ENCODE results near the gene UPF1.

The UPF1 gene

DNA sequence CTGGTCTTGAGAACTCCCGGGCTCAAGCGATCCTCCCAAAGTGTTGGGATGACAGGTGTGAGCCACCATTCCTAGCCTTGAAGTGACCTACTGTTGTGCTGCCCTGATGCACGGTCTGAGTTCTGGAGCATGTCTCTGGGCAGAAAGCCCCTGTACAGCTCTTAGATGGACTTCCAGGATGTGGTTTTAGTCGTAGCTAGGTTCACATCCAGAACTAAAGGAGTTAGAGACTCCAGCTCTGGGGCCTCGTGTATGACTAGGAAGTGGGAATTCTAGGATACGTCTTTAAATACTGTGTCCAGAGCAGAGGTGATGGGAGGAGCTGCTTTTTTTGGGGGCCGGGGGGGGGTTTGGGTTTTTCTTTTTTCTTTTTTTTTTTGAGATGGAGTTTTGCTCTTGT, 12.2 kb downstream of the UPF1 start:
- TF ChIP-seq, protein P1, sequence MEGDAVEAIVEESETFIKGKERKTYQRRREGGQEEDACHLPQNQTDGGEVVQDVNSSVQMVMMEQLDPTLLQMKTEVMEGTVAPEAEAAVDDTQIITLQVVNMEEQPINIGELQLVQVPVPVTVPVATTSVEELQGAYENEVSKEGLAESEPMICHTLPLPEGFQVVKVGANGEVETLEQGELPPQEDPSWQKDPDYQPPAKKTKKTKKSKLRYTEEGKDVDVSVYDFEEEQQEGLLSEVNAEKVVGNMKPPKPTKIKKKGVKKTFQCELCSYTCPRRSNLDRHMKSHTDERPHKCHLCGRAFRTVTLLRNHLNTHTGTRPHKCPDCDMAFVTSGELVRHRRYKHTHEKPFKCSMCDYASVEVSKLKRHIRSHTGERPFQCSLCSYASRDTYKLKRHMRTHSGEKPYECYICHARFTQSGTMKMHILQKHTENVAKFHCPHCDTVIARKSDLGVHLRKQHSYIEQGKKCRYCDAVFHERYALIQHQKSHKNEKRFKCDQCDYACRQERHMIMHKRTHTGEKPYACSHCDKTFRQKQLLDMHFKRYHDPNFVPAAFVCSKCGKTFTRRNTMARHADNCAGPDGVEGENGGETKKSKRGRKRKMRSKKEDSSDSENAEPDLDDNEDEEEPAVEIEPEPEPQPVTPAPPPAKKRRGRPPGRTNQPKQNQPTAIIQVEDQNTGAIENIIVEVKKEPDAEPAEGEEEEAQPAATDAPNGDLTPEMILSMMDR (conservative IDR thresholded peaks at IDR 0.05): no peak
- peak overlapping the region; percentile 8; the same call in 1 of the 2 replicates for H3K27ac ChIP-seq

DNA sequence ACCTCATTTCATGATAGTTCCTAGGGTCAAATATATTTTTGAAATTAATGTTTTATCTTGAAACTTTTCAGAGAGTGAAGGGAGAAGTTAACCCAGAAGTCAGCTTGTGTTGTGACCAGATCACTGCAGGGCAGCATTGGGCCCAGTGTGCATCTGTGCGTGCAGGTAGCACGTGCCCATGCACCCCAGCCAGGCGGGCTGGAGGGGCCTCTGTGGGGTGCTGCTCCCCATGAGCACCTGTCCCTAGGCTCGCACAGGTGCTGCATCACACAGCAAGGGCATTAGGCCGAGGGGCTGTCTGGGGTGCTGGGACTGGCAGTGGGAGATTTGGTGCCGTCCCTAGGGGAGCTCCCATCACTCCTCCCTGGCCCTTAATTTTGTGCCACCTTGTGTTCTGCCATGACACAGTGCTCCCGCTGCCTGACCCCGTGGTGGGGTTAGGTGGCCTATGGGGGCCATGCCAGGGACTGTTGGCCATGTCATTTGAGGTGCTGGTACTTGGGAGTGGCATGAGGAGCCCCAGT, 13.1 kb downstream of the UPF1 start:
- TF ChIP-seq, protein P1 (conservative IDR thresholded peaks at IDR 0.05): no peak
- H3K27ac ChIP-seq: peak overlapping the region; percentile 99

DNA sequence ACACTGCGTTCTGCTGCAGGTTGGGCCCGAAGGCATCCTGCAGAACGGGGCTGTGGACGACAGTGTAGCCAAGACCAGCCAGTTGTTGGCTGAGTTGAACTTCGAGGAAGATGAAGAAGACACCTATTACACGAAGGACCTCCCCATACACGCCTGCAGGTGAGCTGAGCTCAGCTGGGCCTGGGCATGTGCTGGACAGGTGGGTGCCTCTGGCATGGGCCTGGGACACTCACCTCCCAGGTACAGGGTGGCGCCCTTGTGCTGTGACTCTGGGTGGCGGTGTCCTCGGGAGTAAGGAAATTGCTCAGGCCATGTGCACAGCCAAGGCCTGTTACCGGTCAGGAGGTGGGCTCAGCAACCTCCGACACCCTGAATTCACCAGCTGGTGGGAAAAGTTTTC, 14.2 kb downstream of the UPF1 start:
- H3K27ac ChIP-seq: peak overlapping the region; percentile 99
- TF ChIP-seq, protein P1 (conservative IDR thresholded peaks at IDR 0.05): no peak

DNA sequence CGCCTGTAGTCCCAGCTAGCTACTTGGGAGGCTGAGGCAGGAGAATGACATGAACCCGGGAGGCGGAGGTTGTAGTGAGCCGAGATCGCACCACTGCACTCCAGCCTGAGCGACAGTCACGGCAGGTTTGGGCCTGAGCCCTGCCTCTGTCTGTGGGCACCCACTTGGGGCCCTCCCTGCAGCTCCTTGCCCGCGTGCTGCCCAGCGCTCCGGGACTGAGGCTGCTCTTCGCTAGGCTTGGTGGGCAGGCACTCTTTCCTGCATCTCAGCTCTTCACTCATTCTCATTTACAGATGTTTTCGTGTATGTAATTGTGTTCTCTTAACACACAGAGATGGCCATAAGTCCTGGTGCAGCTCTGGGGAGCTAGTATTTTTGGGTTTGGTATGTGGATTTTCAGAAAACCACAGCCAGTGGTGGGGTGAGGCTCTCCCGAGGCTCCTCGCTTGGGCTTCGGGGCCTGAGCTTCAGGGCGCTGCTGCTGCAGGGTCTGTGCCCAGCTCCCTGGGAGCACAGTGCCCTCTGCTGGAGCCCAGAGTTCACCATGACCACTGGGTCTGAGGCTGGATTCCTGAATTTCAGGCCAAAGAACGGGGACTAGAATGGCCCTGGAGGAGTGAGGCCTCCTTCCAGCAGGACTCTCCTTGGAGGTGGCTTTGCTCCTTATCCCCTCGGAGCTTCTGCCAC, 15.2 kb downstream of the UPF1 start:
- peak overlapping the region; percentile 99 for H3K27ac ChIP-seq
- TF ChIP-seq, protein P1 (conservative IDR thresholded peaks at IDR 0.05): peak; percentile 97

DNA sequence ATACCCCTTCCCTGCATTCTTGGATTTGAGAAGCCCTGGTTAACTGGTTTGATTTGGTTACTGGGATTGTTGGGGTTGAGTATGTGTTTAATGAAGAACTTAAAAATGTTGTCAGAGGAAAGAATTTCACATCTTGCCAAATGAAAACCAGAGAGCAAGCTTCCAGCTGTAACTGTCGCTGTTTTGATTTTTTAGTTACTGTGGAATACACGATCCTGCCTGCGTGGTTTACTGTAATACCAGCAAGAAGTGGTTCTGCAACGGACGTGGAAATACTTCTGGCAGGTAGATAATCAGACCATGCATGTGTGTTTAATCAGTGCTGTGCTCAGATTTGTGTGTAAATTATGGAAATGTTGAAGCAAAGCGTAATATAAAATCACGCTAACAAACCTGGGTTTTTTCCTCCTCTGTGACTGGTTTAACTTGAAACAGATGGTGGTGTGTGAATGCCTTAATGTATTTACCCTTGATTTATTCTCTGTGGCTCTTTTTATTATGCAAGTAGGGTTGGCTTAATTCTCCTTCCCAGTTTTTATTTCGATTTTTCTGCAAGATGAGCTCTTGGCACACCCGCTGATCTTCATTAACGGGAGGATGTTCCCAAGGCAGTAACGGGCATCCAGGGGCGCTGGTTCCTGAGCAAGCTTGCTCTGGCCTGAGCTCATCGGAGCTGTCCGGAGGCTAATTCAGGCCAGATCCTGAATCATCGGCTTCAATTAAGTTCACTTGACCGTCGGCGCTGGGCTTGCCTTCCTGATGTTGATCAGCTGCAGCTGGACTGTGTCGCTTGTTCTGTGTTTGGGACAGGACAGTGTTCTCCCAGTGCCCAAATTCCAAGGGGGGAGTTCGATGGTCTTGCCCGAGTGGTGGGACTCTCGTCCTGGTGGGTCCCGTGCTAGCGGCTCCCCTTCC, 16.0 kb downstream of the UPF1 start:
- peak overlapping the region; percentile 99 for H3K27ac ChIP-seq
- TF ChIP-seq, protein P1 (conservative IDR thresholded peaks at IDR 0.05): peak; percentile 75

DNA sequence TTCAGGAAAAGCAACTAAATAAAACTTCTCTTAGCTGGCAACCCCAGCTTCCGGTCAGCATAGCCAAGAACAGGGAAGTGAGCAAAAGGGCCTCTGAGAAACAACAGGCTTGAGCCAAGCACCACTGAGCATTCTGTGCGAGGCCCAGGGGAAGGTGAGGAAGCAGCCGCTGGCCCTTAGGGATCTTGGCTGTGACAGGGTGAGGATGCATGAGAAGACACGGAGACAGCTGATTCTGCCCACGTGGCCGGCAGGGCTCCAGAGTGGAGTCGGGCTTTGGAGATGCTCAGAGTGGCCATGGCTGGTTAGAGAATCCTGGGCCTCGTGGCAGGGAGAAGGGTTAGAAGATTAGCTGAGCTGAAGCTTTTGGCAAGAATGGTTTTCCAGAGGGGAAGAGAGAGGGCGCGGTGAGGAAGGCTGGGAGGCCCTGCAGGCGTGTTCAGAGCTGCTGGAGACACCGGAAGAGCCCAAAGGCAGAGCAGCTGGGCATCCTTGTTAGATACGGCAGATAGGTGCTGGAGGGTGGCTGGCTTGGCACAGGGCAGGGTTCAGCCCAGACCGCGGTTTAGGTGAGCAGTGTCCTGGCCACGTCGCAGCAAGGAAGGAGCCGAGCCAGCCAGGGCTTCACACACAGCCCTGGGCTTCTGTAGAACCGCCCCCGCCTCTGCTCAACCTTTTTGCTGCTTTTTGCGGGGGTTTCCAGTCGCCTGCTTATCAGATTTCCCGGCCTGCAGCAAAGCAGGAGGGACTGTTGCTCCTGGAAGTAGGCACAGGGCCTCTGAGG, 17.3 kb downstream of the UPF1 start:
- TF ChIP-seq, protein P1 (conservative IDR thresholded peaks at IDR 0.05): no peak
- peak overlapping the region; percentile 99 for H3K27ac ChIP-seq
